Cerebellar nuclear complex (tissue), 1 donor: ENCODE data around the gene OR11L1.

Experiments
- DNase-seq, 2 experiments: peaks; one replicate each; lab custom pipeline; 2025; lab: John Stamatoyannopoulos, UW

Gene OR11L1

GRCh38 chr1:247841796-247842195, at the start of gene OR11L1:
Gene OR11L1 (minus strand): TSS chr1:247841896. CDS start chr1:247841896, 0 bp downstream.
- DNase-seq, result no peak

- DNase-seq, result no peak
These were observed 43.2 kb upstream of the OR11L1 start for GRCh38 chr1:247884797-247885413.

- no peak for DNase-seq
These were observed 41.6 kb upstream of the OR11L1 start for GRCh38 chr1:247883346-247883745.

- no peak for DNase-seq
These were observed 23.7 kb upstream of the OR11L1 start for GRCh38 chr1:247865416-247865815.

GRCh38 chr1:247864644-247865043, 22.9 kb upstream of the OR11L1 start:
- no peak for DNase-seq

- DNase-seq, result no peak
These were observed 21.1 kb upstream of the OR11L1 start for GRCh38 chr1:247862756-247863155.

GRCh38 chr1:247857985-247858619, 16.4 kb upstream of the OR11L1 start:
- no peak for DNase-seq

- no peak for DNase-seq
These were observed 15.6 kb upstream of the OR11L1 start, which contains the start of gene TRIM58 for GRCh38 chr1:247857069-247857984. Gene TRIM58 (plus strand): TSS chr1:247857187. CDS start chr1:247857247, 60 bp downstream.

- DNase-seq, result no peak
These were observed 14.2 kb upstream of the OR11L1 start for GRCh38 chr1:247855911-247856310.

- DNase-seq, result no peak
These were observed 13.3 kb upstream of the OR11L1 start for GRCh38 chr1:247854899-247855545.

GRCh38 chr1:247849616-247850015, 7.9 kb upstream of the OR11L1 start:
- DNase-seq, result no peak

GRCh38 chr1:247848346-247848745, 6.7 kb upstream of the OR11L1 start:
- no peak for DNase-seq

GRCh38 chr1:247845693-247846017, 4.0 kb upstream of the OR11L1 start:
- DNase-seq, result no peak

- no peak for DNase-seq
These were observed 3.5 kb upstream of the OR11L1 start for GRCh38 chr1:247845011-247845692.

- no peak for DNase-seq
These were observed 1.7 kb upstream of the OR11L1 start for GRCh38 chr1:247843411-247843810.

GRCh38 chr1:247840818-247841217, 878 bp downstream of the OR11L1 start:
- no peak for DNase-seq

GRCh38 chr1:247833601-247834000, 8.1 kb downstream of the OR11L1 start:
- no peak for DNase-seq

GRCh38 chr1:247829656-247830055, 12.0 kb downstream of the OR11L1 start:
- DNase-seq, result no peak

- DNase-seq, result no peak
These were observed 16.3 kb downstream of the OR11L1 start for GRCh38 chr1:247825362-247825761.

GRCh38 chr1:247824023-247824422, 17.7 kb downstream of the OR11L1 start, which contains the start of gene OR14A16:
Gene OR14A16 (minus strand): TSS chr1:247824119. CDS start chr1:247815729, 8,390 bp downstream.
- DNase-seq, result no peak

GRCh38 chr1:247822060-247822459, 19.6 kb downstream of the OR11L1 start:
- DNase-seq, result no peak

GRCh38 chr1:247812637-247813036, 29.1 kb downstream of the OR11L1 start:
- DNase-seq, result no peak
